GM20000 (cell line): ENCODE results near the gene CUL7.

Experiments used
- DNase-seq: peaks from one replicate; pipeline ENCODE4 v3.0.0; 2012; ENCODE audit warnings: low spot score
- TF ChIP-seq, protein P1 (sequence below): IDR thresholded peaks from 2 replicates; pipeline ENCODE4 v1.5.1; 2012; ENCODE audit warnings: mild to moderate bottlenecking, control low read depth; ENCODE audit errors: extremely low read depth, missing control alignments

Gene CUL7

DNA sequence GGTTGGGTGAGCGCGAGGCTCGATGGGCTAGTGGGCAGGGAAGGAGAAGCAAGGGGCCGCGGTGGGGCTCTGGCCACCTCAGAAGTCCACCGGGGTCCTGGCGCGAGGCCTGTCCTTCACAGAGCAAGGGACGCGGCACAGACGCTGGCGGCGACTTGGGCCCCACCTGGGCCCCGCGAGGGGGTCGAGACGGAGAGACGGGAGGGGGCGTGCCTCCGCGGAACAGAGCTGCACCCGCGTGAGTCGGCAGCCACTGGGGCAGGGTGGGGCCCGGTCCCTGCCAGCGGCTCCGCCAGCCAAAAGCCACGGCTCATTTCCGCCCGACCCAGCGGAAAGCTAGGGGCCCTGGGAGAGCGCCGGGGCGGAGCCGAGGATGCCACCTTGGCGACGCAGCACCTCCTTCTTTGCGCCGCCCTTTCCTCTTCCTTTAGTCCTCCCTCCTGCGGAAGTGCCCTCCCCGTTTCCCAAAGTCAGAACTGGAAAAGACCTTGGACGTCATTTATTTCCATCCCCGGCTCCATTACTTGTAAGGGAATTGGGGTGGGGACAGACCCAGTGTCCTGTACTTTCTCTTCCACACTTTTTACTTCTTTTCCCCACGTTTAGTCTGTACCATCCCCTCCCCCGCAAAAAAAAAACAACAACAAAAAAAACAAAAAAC is at the start of gene CUL7:
TSS of gene CUL7 (minus strand) at position 307 of the 661 bp plus-strand sequence. CDS start 1,063 bp downstream, outside the sequence.
- peak; percentile 96 for DNase-seq
- TF ChIP-seq, protein P1, sequence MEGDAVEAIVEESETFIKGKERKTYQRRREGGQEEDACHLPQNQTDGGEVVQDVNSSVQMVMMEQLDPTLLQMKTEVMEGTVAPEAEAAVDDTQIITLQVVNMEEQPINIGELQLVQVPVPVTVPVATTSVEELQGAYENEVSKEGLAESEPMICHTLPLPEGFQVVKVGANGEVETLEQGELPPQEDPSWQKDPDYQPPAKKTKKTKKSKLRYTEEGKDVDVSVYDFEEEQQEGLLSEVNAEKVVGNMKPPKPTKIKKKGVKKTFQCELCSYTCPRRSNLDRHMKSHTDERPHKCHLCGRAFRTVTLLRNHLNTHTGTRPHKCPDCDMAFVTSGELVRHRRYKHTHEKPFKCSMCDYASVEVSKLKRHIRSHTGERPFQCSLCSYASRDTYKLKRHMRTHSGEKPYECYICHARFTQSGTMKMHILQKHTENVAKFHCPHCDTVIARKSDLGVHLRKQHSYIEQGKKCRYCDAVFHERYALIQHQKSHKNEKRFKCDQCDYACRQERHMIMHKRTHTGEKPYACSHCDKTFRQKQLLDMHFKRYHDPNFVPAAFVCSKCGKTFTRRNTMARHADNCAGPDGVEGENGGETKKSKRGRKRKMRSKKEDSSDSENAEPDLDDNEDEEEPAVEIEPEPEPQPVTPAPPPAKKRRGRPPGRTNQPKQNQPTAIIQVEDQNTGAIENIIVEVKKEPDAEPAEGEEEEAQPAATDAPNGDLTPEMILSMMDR = no peak

- TF ChIP-seq, protein P1 = no peak
- DNase-seq = no peak
Measured at GRCh38 chr6:43101497-43101896, 47.8 kb upstream of the CUL7 start.

DNA sequence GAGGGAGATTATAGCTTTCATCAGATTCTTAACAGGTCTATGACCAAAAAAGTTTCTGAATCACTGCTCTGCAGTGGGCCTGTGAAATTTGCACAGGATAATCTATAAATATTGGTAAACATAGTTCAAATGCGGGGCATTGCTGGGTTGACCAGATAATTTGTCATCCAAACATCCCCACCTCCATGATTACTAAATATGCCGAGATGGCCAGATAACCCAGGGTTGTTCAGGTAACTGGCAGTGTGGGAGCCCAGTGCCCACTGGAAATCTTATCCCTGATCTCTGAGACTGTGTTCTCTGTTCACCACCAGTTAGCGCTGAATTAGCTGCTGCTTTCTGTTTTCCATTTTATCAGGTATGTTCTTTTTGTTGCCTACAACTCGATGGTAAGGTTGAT is 43.9 kb upstream of the CUL7 start:
- DNase-seq = no peak

GRCh38 chr6:43097098-43097489 is 43.4 kb upstream of the CUL7 start:
- TF ChIP-seq, protein P1 = no peak
- DNase-seq = no peak

More for the DNA sequence above, 43.9 kb upstream of the CUL7 start:
- TF ChIP-seq, protein P1 = no peak

DNA sequence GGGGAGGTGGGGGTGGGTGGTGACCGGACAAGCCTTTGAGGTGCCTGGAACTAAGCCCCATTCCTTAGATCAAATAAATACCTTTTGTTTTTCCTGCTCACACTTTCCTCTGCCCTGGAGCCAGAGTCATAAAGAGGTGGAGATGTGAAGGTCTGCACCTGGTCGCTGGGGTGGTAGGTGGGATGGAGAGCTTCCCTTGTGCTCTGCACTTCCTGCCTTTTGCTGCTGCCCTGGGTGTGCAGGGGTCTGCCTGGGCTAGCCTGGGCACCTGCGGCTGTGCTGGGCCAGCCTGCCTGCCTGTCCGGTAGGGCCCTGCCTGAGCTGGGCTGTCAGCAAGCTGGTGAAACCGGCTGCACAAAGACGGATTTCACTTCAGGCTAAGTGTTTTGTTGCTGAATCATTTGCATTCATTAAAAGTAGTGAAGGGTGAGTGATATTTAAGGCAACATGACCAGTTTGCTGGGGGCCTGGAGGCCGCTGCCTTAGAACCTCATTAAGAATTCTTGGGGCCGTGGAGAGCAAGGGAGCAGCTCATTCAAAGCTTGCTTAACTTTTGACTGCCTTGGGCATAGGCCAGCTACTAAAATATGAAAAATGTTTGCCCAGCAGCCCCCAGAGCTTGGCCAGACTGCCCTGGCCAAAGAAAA is 42.9 kb upstream of the CUL7 start:
- DNase-seq = no peak
- TF ChIP-seq, protein P1 = no peak

- no peak for DNase-seq
Measured at GRCh38 chr6:43095939-43096338, 42.3 kb upstream of the CUL7 start.

More at GRCh38 chr6:43095939-43096338, 42.3 kb upstream of the CUL7 start:
- TF ChIP-seq, protein P1 = no peak
